Putamen (tissue), 1 donor: Measurements from ENCODE around the gene STAT3.
"Not testable (repeated sequence)": the region's sequence is repeated elsewhere in the genome, so short reads cannot be mapped to it uniquely, and the experiment has no call there.

Experiments
- DNase-seq: peaks from one replicate; pipeline ENCODE4 v3.0.0-alpha.2; 2016; ENCODE audit warnings: low spot score

Gene STAT3

DNA sequence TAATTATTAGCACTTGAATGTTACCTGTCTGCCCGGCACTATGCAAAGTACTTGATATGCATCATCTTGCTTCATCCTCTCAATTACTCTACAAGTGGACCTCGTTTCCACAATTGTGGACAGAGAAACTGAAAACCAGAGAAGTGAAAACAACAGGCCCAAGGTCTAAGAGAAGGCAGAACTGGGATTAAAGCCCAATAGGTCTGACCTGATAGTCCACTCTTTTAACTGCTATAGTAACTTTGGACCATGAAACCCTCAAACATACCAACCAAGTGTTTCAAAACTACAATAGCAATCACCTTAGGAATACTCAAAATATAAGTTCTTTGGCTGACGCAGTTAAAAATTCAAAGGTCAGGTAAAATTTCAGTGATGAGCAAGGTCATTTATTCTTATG lies 7.3 kb downstream of the STAT3 start:
- no peak for DNase-seq

DNA sequence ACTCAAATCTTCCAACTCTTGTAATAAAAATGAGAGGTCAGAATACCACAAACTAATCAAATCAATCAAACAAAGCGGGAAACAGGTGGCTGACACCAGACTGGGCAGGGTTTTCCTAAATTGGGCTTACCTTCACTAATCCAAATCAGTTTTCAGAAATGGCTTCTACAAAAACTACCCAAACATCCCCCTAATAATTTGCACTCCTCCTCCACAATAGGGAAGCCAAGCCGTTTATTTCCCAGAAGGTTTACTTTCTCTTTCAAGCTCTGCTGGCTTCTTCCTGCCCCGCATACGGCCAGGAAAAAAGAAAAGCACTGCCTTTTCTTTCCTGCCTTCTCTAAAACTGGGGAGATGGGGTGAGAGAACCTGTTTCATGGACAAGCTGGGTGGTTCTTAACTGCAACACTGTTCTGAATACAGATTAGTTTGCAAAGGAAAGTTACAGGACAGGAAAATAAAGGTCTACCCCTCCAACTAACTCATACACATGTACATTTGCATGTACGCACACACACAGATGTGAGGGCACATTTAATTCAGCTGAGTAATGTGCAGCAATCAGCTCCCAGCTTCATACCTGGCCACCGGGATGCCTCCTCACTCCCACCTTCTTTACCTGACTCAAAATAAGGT lies 9.2 kb downstream of the STAT3 start:
- no peak for DNase-seq

GRCh38 chr17:42378359-42378958 lies 9.8 kb downstream of the STAT3 start:
- DNase-seq, result no peak

GRCh38 chr17:42373896-42374295 lies 14.3 kb downstream of the STAT3 start:
- no peak for DNase-seq

DNA sequence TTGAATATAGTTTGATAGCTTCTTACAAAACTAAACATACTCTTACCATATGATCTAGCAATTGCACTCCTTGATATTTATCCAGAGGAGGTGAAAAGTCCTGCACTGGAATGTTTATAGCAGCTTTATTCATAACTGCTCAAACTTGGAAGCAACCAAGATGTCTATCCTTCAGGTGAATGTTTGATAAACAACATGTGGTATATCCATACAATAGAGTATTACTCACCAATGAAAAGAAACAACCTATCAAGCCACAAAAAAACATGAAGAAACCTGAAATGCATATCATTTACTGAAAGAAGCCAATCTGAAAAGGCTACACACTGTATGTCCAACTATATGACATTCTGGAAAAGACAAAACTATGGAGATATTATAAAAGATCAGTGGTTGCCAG lies 16.1 kb downstream of the STAT3 start:
- no peak for DNase-seq

- not testable (repeated sequence) for DNase-seq
These were observed 19.3 kb downstream of the STAT3 start for GRCh38 chr17:42368797-42369561.

DNA sequence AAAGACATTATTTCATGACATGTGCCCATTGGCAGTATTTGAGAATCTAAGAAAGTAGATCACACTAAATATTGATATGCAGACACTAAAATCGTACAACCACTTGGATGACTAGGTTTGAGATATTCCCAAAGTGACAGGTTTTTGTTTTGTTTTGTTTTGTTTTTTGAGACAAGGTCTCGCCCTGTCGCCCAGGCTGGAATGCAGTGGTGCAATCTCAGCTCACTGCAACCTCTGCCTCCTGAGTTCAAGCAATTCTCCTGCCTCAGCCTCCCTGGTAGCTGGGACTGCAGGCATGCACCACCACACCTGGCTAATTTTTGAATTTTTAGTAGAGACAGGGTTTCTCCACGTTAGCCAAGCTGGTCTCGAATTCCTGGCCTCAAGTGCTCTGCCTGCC lies 19.9 kb downstream of the STAT3 start:
- not testable (repeated sequence) for DNase-seq

DNA sequence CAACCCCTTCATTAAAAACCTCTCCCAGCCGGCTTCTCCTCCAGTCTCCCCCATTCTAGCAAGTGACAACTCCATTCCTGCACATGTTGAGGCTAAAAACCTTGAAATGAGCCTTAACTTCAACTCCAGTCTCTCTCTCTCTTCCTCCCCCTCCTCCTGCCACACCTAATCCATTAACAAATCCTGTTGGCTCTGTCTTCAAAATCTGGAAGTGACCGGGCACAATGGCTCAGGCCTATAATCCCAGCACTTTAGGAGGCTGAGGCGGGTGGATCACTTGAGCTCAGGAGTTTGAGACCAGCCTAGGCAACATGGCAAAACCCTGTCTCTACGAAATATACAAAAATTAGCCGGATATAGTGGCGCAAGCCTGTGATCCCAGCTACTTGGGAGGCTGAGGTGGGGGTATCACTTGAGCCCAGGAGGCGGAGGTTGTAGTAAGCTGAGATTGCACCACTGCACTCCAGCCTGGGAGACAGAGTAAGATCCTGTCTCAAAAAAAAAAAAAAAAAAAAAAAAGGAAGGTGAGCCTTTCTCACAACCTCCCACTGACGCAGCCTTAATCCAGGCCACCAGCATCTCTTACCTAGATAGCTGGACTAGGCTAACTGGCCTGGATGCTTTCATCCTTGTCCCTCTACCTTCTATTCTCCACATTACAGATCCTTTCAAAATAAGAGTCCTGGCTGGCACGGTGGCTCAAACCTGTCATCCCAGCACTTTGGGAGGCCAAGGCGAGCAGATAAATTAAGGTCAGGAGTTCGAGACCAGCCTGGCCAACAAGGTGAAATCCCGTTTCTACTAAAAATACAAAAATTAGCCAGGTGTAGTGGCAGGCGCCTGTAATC lies 21.8 kb downstream of the STAT3 start:
- not testable (repeated sequence) for DNase-seq

DNA sequence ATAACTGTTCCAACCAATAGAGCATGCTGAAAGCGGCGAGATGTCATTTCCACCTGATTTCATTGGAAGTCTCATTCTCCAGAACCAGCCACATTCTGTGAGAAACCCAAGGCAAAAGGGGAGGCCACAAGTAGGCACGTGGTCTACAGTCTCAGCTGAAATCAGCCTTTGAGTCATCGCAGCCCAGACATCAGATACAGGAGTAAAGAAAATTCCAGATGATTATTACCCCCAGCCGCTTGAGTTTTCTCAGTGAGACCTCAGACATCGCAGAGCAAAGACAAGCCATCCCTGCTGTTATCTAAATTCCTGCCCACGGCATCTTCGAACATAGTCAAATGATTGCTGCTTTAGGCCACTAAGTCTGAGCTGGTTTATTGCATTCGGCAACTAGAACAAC lies 23.1 kb downstream of the STAT3 start:
- no peak for DNase-seq

- DNase-seq, result no peak
These were observed 24.3 kb downstream of the STAT3 start for GRCh38 chr17:42363767-42364585.

DNA sequence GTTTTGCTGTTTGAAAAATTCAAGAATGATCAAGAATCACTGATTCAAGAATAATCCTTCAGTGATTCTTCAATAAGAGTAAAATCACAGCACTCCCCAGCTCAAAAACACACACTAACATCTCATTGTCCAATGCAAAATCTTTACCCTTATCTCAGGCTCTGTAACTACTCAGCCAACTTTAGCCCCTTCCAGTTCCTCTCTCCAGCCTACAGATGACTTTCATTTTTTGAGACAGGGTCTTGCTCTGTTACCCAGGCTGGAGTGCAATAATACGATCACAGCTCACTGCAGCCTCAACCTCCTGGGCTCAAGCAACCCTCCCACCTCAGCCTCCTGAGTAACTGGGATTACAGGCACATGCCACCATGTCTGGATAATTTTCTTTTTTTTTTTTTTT lies 25.0 kb downstream of the STAT3 start:
- DNase-seq, result no peak

DNA sequence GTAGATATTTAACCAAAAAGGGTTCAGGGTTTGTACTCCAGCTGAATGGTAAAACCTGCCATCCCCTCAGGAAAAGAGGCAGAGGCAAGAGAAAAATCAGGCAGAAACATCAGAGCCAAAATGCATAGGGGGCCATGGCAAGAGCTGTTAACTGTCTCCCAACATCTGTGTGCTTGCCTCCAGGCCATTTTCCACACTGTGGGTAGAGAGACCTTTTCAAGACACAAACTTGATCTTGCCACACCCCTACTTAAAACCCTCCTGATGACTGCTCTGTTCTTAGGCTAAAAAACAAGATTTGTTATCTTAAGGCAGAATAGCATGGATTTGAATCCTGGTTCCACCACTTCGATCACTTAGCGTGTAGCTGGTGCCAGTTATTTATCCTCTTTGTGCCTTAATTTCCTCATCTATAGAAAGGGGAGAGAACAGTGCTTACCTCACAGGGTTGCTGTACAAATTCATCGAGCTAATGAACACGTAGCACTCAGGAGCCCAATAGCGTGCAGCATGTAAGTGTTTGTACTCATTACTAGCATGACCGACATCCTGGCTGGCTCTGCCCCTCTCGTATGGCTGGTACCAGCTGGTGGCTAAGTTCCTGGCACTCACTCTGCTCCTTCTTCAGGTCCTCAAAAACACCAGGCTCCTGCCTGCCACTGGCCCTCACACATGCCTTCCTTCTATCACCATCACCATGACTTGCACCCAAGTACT lies 25.8 kb downstream of the STAT3 start:
- DNase-seq, result no peak

- no peak for DNase-seq
These were observed 26.5 kb downstream of the STAT3 start for GRCh38 chr17:42361781-42362186.

DNA sequence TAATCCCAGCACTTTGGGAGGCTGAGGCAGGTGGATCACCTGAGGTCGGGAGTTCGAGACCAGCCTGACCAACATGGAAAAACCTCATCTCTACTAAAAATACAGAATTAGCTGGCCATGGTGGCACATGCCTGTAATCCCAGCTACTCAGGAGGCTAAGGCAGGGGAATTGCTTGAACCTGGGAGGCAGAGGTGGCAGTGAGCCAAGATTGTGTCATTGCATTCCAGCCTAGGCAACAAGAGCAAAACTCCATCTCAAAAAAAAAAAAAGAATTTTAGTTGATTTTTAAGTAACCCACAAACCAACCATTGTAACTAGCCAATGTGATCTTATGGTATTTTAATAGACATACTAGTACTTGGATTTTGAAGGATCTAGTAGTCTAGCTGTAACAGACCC lies 27.9 kb downstream of the STAT3 start:
- DNase-seq, result not testable (repeated sequence)

GRCh38 chr17:42359133-42359532 lies 29.1 kb downstream of the STAT3 start:
- DNase-seq, result no peak

DNA sequence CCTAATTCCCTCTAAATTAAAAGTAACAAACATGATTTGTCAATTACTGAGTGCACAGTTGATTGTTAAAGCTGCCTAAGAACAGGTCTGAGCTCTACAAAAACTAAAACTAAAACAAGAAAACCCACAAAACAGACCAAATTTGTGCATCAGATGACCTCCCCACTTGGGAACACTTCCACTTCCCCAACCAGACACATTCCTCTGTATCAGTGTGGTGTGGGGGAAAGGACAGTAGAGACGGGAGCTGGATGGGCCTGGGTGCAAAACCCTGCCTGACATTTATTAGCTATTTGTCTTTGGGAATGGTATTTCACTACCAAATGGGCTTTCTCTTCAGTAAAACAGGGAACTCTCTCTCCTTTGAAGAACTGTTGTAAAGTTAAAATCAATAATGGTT lies 29.8 kb downstream of the STAT3 start:
- no peak for DNase-seq

DNA sequence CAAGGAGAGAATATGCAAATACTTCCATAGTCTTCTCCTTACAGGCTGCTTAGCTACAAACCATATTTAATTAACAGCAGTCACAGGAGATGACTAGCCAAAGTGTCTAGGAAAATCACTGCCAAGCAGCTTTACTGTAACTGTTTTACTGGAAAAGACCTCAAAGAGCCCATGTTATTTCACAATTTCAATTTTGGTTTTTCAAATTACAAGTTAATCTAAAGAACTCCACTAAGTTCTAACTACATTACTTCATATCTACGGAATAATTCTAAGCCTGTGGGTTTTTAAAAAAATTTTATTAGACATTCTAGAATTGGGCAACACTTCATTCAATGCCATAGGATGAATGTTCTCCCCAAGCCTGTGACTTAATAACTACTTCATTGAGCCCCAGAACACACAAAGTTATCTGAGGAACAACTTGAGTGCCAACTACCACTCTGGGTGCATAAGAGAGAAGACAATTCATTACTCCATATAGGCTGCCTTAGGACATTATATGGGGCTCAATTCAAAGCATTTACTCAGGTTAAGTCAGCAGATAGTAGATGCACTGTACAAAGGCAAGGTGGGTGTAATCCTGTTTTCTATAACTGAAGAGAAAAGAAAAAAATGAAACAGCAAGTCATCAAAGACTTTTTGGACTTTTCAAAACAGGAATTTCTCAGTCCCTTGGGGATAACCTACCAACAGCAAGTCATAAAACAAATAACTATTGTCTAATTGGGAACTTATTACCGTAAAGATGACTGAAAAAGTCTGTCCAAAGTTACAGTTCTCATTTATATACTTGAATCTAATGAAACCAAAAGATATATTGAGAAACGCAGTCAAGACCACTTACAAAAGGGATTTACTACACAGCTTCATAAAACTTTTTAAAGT lies 33.0 kb downstream of the STAT3 start:
- DNase-seq, result no peak

DNA sequence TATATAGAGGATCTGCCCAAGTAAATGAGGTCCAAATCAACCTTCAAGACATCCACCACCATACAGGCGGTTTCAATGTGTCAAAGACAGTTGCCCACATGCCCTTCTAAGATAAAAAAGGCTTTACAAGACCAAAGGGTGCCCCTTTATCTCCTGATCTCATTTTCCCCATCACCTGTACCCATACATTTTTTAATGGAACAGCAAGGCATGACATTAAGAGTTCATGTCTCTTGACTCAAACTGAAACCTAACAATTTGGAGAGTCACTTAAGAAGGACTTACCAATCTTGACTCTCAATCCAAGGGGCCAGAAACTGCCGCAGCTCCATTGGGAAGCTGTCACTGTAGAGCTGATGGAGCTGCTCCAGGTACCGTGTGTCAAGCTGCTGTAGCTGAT lies 40.1 kb downstream of the STAT3 start:
- DNase-seq, result no peak

GRCh38 chr17:42347606-42348005 lies 40.6 kb downstream of the STAT3 start:
- no peak for DNase-seq

GRCh38 chr17:42347198-42347597 lies 41.0 kb downstream of the STAT3 start:
- no peak for DNase-seq
